Measurements from ENCODE around the gene CSF3R.

GRCh38 chr1:36529769-36530260, 47.1 kb upstream of the CSF3R start:
- TF ChIP-seq CTCF (IDR thresholded peaks at IDR 0.05) (no peak), POLR2AphosphoS5 (IDR thresholded peaks at IDR 0.05) (no peak), POLR2A (IDR thresholded peaks at IDR 0.05) (no peak), EP300 (IDR thresholded peaks at IDR 0.05) (no peak)

All from stomach (tissue), 4 donors.